H9 (cell line): ENCODE measurements around the gene NLN. TPM values are rescaled to one million over a fixed set of nuclear protein-coding genes. Genes with fewer than 3 reads are reported as not detected.
A peak's percentile ranks its signal among the peaks of the same experiment; 100 is the strongest.

Experiments used
- DNase-seq: peaks from one replicate; pipeline ENCODE4 v3.0.0-alpha.2; 2017
- H2AFZ ChIP-seq: one replicate; pipeline ENCODE4 v1.6.1; 2013; ENCODE audit warnings: mild to moderate bottlenecking, low read length, control low read depth, moderate library complexity
- H2AK5ac ChIP-seq: 2 replicates; pipeline ENCODE4 v1.6.1; 2013; ENCODE audit warnings: low read length, control low read depth, mixed read lengths; ENCODE audit not compliant: insufficient read length
- H2BK120ac ChIP-seq: one replicate; pipeline ENCODE4 v1.6.1; 2013; ENCODE audit warnings: low read depth, mild to moderate bottlenecking, low read length, control low read depth, inconsistent platforms; ENCODE audit not compliant: poor library complexity, severe bottlenecking
- H2BK12ac ChIP-seq: 2 replicates; pipeline ENCODE4 v1.6.1; 2013; ENCODE audit warnings: low read length, control low read depth, mixed read lengths, low read depth; ENCODE audit not compliant: insufficient read length
- H2BK15ac ChIP-seq: 2 replicates; pipeline ENCODE4 v1.6.1; 2013; ENCODE audit warnings: low read depth, low read length, control low read depth
- H2BK20ac ChIP-seq: one replicate; pipeline ENCODE4 v1.6.1; 2013; ENCODE audit warnings: low read depth, mild to moderate bottlenecking, low read length, control low read depth, inconsistent platforms; ENCODE audit not compliant: poor library complexity, severe bottlenecking
- H2BK5ac ChIP-seq: 2 replicates; pipeline ENCODE4 v1.6.1; 2013; ENCODE audit warnings: low read length, control low read depth, mixed read lengths; ENCODE audit not compliant: insufficient read length
- H3K14ac ChIP-seq: 2 replicates; pipeline ENCODE4 v1.6.1; 2013; ENCODE audit warnings: low read length, control low read depth; ENCODE audit not compliant: insufficient read depth
- H3K18ac ChIP-seq: 2 replicates; pipeline ENCODE4 v1.6.1; 2013; ENCODE audit warnings: low read depth, mild to moderate bottlenecking, mixed read lengths, low read length, control low read depth; ENCODE audit not compliant: insufficient read length
- H3K23ac ChIP-seq: 2 replicates; pipeline ENCODE4 v1.6.1; 2013; ENCODE audit warnings: low read length, control low read depth, mixed read lengths, low read depth; ENCODE audit not compliant: insufficient read length
- H3K23me2 ChIP-seq: 2 replicates; pipeline ENCODE4 v1.6.1; 2013; ENCODE audit warnings: low read depth, mild to moderate bottlenecking, mixed read lengths, low read length, control low read depth; ENCODE audit not compliant: insufficient read length, poor library complexity, severe bottlenecking
- H3K27ac ChIP-seq: 2 replicates; pipeline ENCODE4 v1.5.1; 2013; ENCODE audit warnings: low read length, control low read depth, mixed read lengths, low read depth; ENCODE audit not compliant: insufficient read length
- H3K27me3 ChIP-seq: 2 replicates; pipeline ENCODE4 v1.6.1; 2013; ENCODE audit warnings: low read length, control low read depth, inconsistent platforms; ENCODE audit not compliant: insufficient read depth
- H3K4ac ChIP-seq: 2 replicates; pipeline ENCODE4 v1.6.1; 2013; ENCODE audit warnings: low read depth, mild to moderate bottlenecking, control low read depth, inconsistent platforms, low read length, moderate library complexity
- H3K4me1 ChIP-seq: 2 replicates; pipeline ENCODE4 v1.6.1; 2013; ENCODE audit warnings: low read length, control low read depth, inconsistent platforms; ENCODE audit not compliant: insufficient read depth
- H3K4me2 ChIP-seq: 2 replicates; pipeline ENCODE4 v1.6.1; 2013; ENCODE audit warnings: low read length, control low read depth, mixed read lengths; ENCODE audit not compliant: insufficient read length, insufficient read depth
- H3K56ac ChIP-seq: 2 replicates; pipeline ENCODE4 v1.6.1; 2013; ENCODE audit warnings: low read depth, mild to moderate bottlenecking, mixed read lengths, low read length, control low read depth; ENCODE audit not compliant: insufficient read length
- H3K79me1 ChIP-seq: 2 replicates; pipeline ENCODE4 v1.6.1; 2013; ENCODE audit warnings: low read depth, mild to moderate bottlenecking, moderate library complexity, low read length, control low read depth, inconsistent platforms; ENCODE audit not compliant: insufficient read depth, poor library complexity, severe bottlenecking
- H3K79me2 ChIP-seq: 2 replicates; pipeline ENCODE4 v1.6.1; 2013; ENCODE audit warnings: low read length, control low read depth, inconsistent platforms; ENCODE audit not compliant: insufficient read depth
- H3K9ac ChIP-seq: 2 replicates; pipeline ENCODE4 v1.6.1; 2013; ENCODE audit warnings: low read length, control low read depth, mixed read lengths; ENCODE audit not compliant: insufficient read length; ENCODE audit errors: extremely low read depth
- H3K9me3 ChIP-seq: one replicate; pipeline ENCODE4 v1.6.1; 2013; ENCODE audit warnings: low read depth, low read length, inconsistent platforms; ENCODE audit not compliant: control insufficient read depth
- H3T11ph ChIP-seq: one replicate; pipeline ENCODE4 v1.6.1; 2013; ENCODE audit warnings: mild to moderate bottlenecking, low read length, control low read depth, inconsistent platforms
- H4K20me1 ChIP-seq: one replicate; pipeline ENCODE4 v1.6.1; 2013; ENCODE audit not compliant: control insufficient read depth, insufficient read length, insufficient read depth
- H4K5ac ChIP-seq: 2 replicates; pipeline ENCODE4 v1.6.1; 2013; ENCODE audit warnings: low read depth, mild to moderate bottlenecking, mixed read lengths, low read length, control low read depth; ENCODE audit not compliant: insufficient read length
- H4K8ac ChIP-seq: replicated peaks from 2 replicates; pipeline ENCODE4 v1.6.1; 2013; ENCODE audit warnings: low read length, control low read depth, mixed read lengths, low read depth; ENCODE audit not compliant: insufficient read length
- H4K91ac ChIP-seq: 2 replicates; pipeline ENCODE4 v1.6.1; 2013; ENCODE audit warnings: low read depth, mild to moderate bottlenecking, moderate library complexity, mixed read lengths, low read length, control low read depth; ENCODE audit not compliant: insufficient read length
- H3K27ac Mint-ChIP-seq, 3 experiments: 2 replicates in 2 of 3; 3 replicates in 1 of 3; pipeline ENCODE4 v1.8.0; 2020 to 2021; ENCODE audit warnings: mixed read lengths in 3 of 3, mild to moderate bottlenecking in 1 of 3, moderate library complexity in 1 of 3
- H3K27me3 Mint-ChIP-seq: 2 replicates; pipeline ENCODE4 v1.8.0; 2021; ENCODE audit warnings: low read depth, mild to moderate bottlenecking, moderate library complexity, mixed read lengths
- H3K36me3 Mint-ChIP-seq, 3 experiments: 2 replicates in 2 of 3; 3 replicates in 1 of 3; pipeline ENCODE4 v1.8.0; 2020 to 2021; ENCODE audit warnings: low read depth in 3 of 3, mixed read lengths in 3 of 3; ENCODE audit not compliant: insufficient read depth in 1 of 3
- H3K4me1 Mint-ChIP-seq, 2 experiments: 2 replicates each; pipeline ENCODE4 v1.8.0; 2020; ENCODE audit warnings: mixed read lengths in 2 of 2
- H3K4me3 Mint-ChIP-seq, 2 experiments: 2 replicates in 1 of 2; 3 replicates in 1 of 2; pipeline ENCODE4 v1.8.0; 2020 to 2021; ENCODE audit warnings: mild to moderate bottlenecking in 2 of 2, mixed read lengths in 2 of 2, moderate library complexity in 1 of 2
- H3K9me3 Mint-ChIP-seq, 2 experiments: 2 replicates in 1 of 2; 3 replicates in 1 of 2; pipeline ENCODE4 v1.8.0; 2020; ENCODE audit warnings: mild to moderate bottlenecking in 2 of 2, mixed read lengths in 2 of 2, moderate library complexity in 1 of 2
- WGBS: extraction: QIAGEN DNeasy Blood & Tissue Kit; methylation state at CpG from one replicate; pipeline ENCODE4 v1.1.7; 2013; ENCODE audit warnings: missing lambda C conversion rate, low lambda C conversion rate, mixed read lengths; ENCODE audit not compliant: insufficient read length; ENCODE audit errors: extremely low coverage; 5-methylcytosine and 5-hydroxymethylcytosine counted together
- total RNA-seq: library from RNA; stranded (reverse); gene quantifications from 2 replicates; pipeline ENCODE4 v1.2.1, GENCODE V29; 2021
- TF ChIP-seq, protein P1 (sequence below): fragments of 200-600 bp; sonication (generic); conservative IDR thresholded peaks from 3 replicates; pipeline ENCODE4 v1.8.0; 2021; ENCODE audit warnings: antibody characterized with exemption, mild to moderate bottlenecking

The NLN gene
- total RNA-seq, 1 experiment from 2014 or later, result 137 TPM

DNA sequence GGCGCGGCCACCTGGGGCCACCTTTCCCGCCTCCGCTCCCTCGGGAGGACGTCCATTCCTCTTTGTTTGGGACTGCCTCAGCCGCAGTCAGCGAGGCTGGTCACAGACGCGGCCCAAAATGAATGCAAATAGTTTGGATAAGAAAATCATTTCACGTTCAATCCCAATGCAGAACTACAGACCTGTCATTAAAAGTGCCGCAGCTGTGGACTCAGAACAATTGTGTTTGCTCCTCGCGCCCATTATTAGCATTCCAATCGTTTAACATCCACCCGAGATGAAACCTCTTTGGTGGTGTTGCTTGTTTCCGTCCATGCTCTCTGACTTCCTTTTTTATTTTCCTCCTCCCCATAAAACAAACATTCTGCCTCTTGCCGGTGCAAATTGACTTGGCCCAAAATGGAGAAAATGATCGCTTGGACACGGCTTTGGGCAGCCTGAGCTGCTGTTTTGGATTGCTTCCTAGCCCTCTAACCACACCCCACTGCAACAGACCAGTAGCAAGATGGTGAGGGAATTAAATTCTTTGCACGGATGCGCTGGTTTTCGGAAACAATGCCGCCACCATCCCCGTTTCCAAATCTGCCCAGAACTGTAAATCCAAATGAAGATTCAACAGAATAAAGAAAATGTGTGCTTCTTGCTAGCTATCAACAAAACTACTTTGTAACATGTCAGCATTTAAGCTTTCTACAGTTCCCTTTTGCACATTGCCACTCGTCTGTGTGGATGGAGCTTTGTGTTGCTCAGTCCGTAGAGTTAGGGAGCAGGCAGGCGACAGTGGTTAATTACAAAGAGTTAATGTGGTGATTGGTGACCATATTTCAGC lies 784 bp downstream of the NLN start:
- Histone ChIP-seq H2AK5ac (no peak overlapping the region), H2BK12ac (no peak overlapping the region), H3K27ac (peak overlapping the region; percentile 57), H4K5ac (peak overlapping the region; percentile 7), H4K20me1 (no peaks in the 10 kb centered on the region), H2BK120ac (no peak overlapping the region), H2BK15ac (no peak overlapping the region), H3K18ac (peak overlapping the region; percentile 88), H3K79me2 (peaks cover 25% of the 10 kb centered on the region; the same call in 1 of the 2 replicates), H3K23me2 (peaks cover 2% of the 10 kb centered on the region), H4K91ac (no peak overlapping the region), H3K4me2 (peak overlapping the region; percentile 46), H3K79me1 (peaks cover 2% of the 10 kb centered on the region), H3K56ac (peak overlapping the region; percentile 14), H2AFZ (no peak overlapping the region), H2BK20ac (no peak overlapping the region), H3K23ac (no peak overlapping the region), H2BK5ac (no peak overlapping the region), H3K4me1 (no peaks in the 10 kb centered on the region), H3K27me3 (no peaks in the 10 kb centered on the region), H3K9ac (peak overlapping the region; percentile 93), H3K14ac (peak overlapping the region; percentile 95), H3K4ac (peak overlapping the region; percentile 31; the same call in 1 of the 2 replicates), H4K8ac (no peak overlapping the region), H3T11ph (peak overlapping the region; percentile 69), H3K9me3 (no peaks in the 10 kb centered on the region)
- WGBS, result no CpG with 5 or more reads among the region's 28 CpGs
- no peaks in the 10 kb centered on the region; a peak in 1 of 5 replicates for H3K9me3 Mint-ChIP-seq
- peak overlapping the region; percentile 97 to 99 (median 99) for H3K27ac Mint-ChIP-seq
- peaks cover 17 to 27% of the 10 kb centered on the region in 2 experiments for H3K4me1 Mint-ChIP-seq
- peak overlapping the region; percentile 86 to 99 for H3K4me3 Mint-ChIP-seq
- H3K36me3 Mint-ChIP-seq, result peaks cover 6 to 19% (median 12%) of the 10 kb centered on the region in 3 experiments; a peak in 6 of 7 replicates
- TF ChIP-seq, protein P1, sequence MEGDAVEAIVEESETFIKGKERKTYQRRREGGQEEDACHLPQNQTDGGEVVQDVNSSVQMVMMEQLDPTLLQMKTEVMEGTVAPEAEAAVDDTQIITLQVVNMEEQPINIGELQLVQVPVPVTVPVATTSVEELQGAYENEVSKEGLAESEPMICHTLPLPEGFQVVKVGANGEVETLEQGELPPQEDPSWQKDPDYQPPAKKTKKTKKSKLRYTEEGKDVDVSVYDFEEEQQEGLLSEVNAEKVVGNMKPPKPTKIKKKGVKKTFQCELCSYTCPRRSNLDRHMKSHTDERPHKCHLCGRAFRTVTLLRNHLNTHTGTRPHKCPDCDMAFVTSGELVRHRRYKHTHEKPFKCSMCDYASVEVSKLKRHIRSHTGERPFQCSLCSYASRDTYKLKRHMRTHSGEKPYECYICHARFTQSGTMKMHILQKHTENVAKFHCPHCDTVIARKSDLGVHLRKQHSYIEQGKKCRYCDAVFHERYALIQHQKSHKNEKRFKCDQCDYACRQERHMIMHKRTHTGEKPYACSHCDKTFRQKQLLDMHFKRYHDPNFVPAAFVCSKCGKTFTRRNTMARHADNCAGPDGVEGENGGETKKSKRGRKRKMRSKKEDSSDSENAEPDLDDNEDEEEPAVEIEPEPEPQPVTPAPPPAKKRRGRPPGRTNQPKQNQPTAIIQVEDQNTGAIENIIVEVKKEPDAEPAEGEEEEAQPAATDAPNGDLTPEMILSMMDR, result no peak
- no peaks in the 10 kb centered on the region for H3K27me3 Mint-ChIP-seq
- peak; percentile 55 for DNase-seq
